HG03571 (cell line): ENCODE data around the gene ZBTB18.
"Not testable (repeated sequence)": the region's sequence is repeated elsewhere in the genome, so short reads cannot be mapped to it uniquely, and the experiment has no call there.

Experiments used
- ATAC-seq: cut with Tn5 transposase; IDR thresholded peaks from one replicate; pipeline ENCODE4 v1.9.1; 2021; ENCODE audit not compliant: unreplicated experiment

The ZBTB18 gene

DNA sequence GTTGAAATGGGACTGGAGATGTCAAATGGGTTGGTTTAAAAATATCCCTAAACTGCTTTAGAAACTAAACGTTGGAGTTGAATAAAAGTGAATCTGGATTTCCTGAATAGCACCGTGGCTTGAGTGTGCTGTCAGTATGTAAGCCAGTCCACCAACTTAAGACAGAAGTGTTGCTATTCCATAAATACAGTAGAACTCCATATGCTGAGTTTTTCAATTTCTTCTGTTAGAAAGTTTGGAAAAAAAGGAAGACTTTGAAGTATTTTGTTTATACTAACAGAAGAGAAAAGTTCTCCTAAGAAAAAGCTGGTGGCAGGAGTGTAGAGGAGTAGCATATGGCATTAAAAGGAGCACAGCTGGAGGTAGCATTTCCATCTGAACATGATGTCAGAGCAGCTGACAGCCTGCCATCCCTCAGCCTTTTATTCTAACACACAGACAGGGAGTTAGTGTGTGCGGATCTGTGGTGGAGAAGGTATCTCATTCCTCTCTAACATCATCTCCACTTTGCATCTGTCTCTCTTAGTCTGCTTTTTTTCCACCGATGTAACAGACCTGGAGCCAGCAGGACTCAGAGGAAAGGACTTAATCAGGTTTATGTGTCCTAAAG lies at the start of gene ZBTB18:
Gene ZBTB18, plus strand, starts transcription at position 449 of the 610 bp plus-strand sequence. Its CDS starts 149 bp downstream, at position 598.
- no peak for ATAC-seq

DNA sequence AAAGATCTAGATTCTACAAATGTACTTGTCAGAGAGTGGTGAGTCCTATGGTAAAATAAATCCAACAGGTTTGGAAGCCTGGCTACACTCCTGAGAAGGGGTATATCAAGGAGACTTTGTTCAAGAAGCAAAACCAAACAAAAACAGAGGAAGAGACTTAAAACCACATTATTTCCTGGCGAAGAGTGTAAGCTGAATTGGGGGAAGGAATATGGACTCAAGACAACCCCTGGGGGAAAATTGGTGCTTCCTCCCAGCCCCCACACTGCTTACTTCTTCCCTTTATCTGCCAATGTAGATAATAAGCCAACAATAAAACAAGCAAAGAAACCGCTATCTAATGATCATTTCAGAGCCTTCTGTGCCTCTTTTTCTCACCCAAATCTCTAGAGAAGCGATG lies 48.4 kb upstream of the ZBTB18 start:
- no peak for ATAC-seq

DNA sequence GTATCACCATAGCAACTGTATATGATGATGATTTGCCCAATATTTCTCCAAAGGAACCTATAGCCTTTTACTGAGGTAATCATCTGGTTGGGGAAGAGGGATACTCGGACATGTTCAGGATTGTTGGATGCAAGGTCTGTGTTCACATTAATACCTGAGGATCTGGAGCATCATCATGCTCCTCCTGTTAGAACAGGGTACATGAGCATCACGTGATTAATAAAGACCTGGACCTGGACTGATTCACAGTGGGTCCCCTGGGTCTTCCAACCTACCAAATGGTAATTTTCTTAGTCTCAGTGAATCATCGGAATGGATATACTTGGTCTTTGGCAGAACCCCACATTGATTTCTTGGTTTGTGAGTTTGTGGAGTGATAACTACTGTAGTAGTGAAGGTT lies 45.6 kb upstream of the ZBTB18 start:
- ATAC-seq = no peak

GRCh38 chr1:244006381-244006901 lies 44.6 kb upstream of the ZBTB18 start:
- no peak for ATAC-seq

GRCh38 chr1:244006961-244007360 lies 44.1 kb upstream of the ZBTB18 start:
- no peak for ATAC-seq

GRCh38 chr1:244010191-244010590 lies 40.9 kb upstream of the ZBTB18 start:
- no peak for ATAC-seq

GRCh38 chr1:244010703-244011123 lies 40.4 kb upstream of the ZBTB18 start:
- ATAC-seq = no peak

GRCh38 chr1:244011271-244011670 lies 39.8 kb upstream of the ZBTB18 start:
- no peak for ATAC-seq

- ATAC-seq = no peak
Observed at GRCh38 chr1:244011786-244012185, 39.3 kb upstream of the ZBTB18 start.

DNA sequence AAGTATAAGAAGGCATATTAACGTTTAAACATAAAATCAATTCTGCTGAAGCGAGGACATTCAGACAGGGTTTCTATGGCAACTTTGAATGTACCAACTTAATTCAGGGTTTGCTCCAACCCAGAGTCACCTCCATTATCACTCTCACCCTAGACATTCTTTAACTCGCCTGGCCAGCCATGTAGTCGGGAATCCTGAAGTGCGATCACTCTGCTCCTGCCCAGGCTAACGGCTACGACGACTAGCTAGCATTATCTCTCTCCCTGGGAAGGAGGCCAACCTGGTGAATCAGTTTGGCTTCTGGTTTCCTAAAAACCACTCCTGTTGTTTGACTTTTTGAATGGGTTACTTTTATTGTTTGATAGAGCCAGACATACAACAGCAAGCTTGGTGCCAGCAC lies 38.9 kb upstream of the ZBTB18 start:
- no peak for ATAC-seq

DNA sequence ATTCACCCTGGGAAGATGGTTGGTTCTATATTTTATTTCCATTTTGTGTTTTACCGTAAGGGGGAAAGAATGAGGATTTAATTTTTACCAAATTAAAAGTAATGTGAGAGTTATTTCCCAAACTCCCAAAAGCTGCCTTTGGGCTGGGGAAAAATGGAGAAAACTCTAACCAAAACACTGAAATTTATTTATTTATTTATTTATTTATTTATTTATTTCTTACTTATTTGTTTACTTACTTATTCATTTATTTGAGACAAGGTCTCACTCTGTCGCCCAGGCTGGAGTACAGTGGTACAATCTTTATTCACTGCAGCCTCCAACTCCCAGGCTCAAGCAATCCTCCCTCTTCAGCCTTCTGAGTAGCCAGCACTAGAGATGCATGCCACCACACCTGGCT lies 38.0 kb upstream of the ZBTB18 start:
- ATAC-seq = no peak

GRCh38 chr1:244014862-244015261 lies 36.2 kb upstream of the ZBTB18 start:
- not testable (repeated sequence) for ATAC-seq

DNA sequence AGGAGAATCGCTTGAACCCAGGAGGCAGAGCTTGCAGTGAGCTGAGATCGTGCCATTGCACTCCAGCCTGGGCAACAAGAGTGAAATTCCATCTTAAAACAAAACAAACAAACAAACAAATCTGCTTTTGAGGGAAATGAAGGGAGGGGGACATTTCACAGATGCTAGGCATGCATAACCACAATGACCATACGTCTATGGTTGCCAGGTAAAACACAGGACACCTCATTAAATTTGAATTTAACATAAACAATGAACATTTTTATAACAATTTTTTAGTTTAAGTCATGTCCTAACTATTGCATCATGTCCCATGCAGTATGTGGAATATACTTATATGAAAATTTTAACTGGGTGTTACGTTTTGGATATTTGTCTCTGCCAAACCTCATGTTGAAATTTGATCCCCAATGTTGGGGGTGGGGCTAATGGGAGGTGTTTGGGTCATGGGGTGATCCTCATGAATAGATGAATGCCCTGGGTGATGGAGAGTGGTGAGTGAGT lies 31.0 kb upstream of the ZBTB18 start:
- no peak for ATAC-seq

GRCh38 chr1:244021427-244021826 lies 29.7 kb upstream of the ZBTB18 start:
- ATAC-seq = no peak

- ATAC-seq = no peak
Observed at GRCh38 chr1:244022311-244022710, 28.8 kb upstream of the ZBTB18 start.

GRCh38 chr1:244022864-244023440 lies 28.1 kb upstream of the ZBTB18 start:
- ATAC-seq = no peak

- no peak for ATAC-seq
Observed at GRCh38 chr1:244027491-244028145, 23.5 kb upstream of the ZBTB18 start.

DNA sequence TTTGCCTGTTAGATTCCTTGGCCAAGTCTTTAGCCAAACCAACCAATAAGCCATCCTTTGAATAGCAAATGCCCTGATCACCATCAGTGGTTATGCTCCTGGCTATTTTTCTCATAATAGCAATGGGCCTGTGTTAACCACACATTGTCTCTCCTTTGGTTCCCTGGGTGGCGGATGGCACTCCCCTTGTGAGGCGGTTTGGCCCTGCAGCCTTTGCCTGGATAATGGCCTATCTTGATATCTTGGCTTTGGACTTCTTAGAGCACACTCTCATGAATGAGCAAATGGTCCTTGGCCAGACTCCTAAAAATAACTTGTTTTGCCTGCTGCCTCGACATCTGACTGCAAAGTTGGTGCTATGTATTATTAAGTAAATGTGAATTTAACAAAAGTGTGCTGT lies 22.4 kb upstream of the ZBTB18 start:
- no peak for ATAC-seq

GRCh38 chr1:244029124-244029523 lies 22.0 kb upstream of the ZBTB18 start:
- ATAC-seq = no peak

- ATAC-seq = no peak
Observed at GRCh38 chr1:244030481-244031040, 20.5 kb upstream of the ZBTB18 start.

DNA sequence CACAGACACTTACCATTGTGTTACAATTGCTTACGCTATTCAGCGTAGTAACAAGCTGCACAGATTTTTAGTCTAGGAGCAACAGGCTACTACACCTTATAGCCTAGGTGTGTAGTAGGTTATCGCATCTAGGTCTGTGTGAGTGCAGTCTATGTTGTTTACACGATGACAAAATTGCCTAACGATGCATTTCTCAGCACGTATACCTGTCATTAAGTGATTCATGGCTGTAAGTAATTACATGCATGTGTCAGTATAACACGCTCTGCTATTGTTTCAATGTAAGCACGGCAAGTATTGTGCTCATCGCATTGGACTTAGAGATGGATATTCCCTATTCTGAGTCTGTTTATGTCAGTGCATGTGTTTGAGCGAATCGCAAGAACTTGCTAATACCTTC lies 15.7 kb upstream of the ZBTB18 start:
- ATAC-seq = no peak

DNA sequence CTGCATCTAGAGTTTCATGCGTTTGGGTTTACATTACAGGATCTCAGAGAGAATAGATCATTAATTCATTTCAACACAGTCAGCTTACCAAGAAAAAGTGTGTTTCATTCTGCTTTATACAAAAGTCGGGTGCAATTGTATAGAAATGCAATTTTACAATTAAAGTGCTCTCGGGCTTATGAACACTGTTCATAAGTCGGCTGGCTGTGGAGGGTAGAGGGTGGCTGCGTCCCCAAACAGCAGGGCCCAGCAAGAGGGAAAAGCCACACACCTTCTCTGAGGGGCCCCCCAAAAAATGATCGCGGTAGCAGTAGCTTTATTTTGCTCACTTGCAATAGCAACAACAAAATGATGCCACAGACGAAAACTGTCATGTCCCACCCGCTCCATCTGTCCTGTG lies 13.8 kb upstream of the ZBTB18 start:
- ATAC-seq = no peak
